Measurements from ENCODE around the gene PPAN.

- TF ChIP-seq CTCF (IDR thresholded peaks at IDR 0.05 in 8 of 11, conservative IDR thresholded peaks at IDR 0.05 in 3 of 11) = no peak
- no peak for TF ChIP-seq POLR2A (IDR thresholded peaks at IDR 0.05)
- TF ChIP-seq POLR2AphosphoS5 (IDR thresholded peaks at IDR 0.05) = no peak
These were observed 21.4 kb upstream of the PPAN start for GRCh38 chr19:10084803-10085202.
